CD4-positive, CD25-positive, alpha-beta regulatory T cell (primary cell): ENCODE data around the gene MED13L. TPM values are rescaled to one million over a fixed set of nuclear protein-coding genes. Genes with fewer than 3 reads are reported as not detected.

Source experiments
- ATAC-seq, 2 donors: fragments of 150-1000 bp; cut with Tn5 transposase; one replicate each; pipeline ENCODE4 v1.10.0; 2021; ENCODE audit warnings: low read depth in 2 of 2, moderate number of reproducible peaks in 2 of 2, moderate library complexity in 1 of 2
- DNase-seq, 3 donors: peaks; one replicate each; pipeline versions ENCODE4 v3.0.0 to v3.0.0-alpha.2; 2012 to 2022; ENCODE audit warnings: mixed read lengths in 1 of 3
- H3K27ac ChIP-seq: one replicate; pipeline ENCODE4 v1.7.0; 2013; ENCODE audit warnings: mild to moderate bottlenecking, low read length; ENCODE audit not compliant: insufficient read depth, poor library complexity, severe bottlenecking
- H3K27me3 ChIP-seq: one replicate; pipeline ENCODE4 v1.7.0; 2013; ENCODE audit warnings: low read length; ENCODE audit not compliant: control insufficient read depth, insufficient read depth
- H3K36me3 ChIP-seq: one replicate; pipeline ENCODE4 v1.7.0; 2013; ENCODE audit warnings: mild to moderate bottlenecking, low read length, moderate library complexity; ENCODE audit not compliant: control insufficient read depth, insufficient read depth
- H3K4me1 ChIP-seq: 2 replicates; pipeline ENCODE4 v1.7.0; 2013; ENCODE audit warnings: mild to moderate bottlenecking, low read length; ENCODE audit not compliant: insufficient read depth, control insufficient read depth, poor library complexity, severe bottlenecking
- H3K4me3 ChIP-seq: one replicate; pipeline ENCODE4 v1.7.0; 2013; ENCODE audit warnings: low read depth, mild to moderate bottlenecking, low read length, moderate library complexity
- H3K9me3 ChIP-seq, 2 experiments: 1 replicate in 1 of 2; 2 replicates in 1 of 2; pipeline ENCODE4 v1.7.0; 2013; ENCODE audit warnings: low read length in 2 of 2, mild to moderate bottlenecking in 1 of 2, moderate library complexity in 1 of 2; ENCODE audit not compliant: control insufficient read depth in 2 of 2
- H3K27ac Mint-ChIP-seq, 3 donors: one replicate each; pipeline ENCODE4 v1.8.0; 2020 to 2022; ENCODE audit warnings: mild to moderate bottlenecking in 3 of 3, mixed read lengths in 3 of 3, moderate library complexity in 2 of 3
- H3K27me3 Mint-ChIP-seq: one replicate; pipeline ENCODE4 v1.8.0; 2022; ENCODE audit warnings: mild to moderate bottlenecking, mixed read lengths
- H3K36me3 Mint-ChIP-seq: one replicate; pipeline ENCODE4 v1.8.0; 2020; ENCODE audit warnings: mixed read lengths
- H3K4me1 Mint-ChIP-seq, 4 donors: one replicate each; pipeline ENCODE4 v1.8.0; 2020 to 2022; ENCODE audit warnings: mixed read lengths in 4 of 4, mild to moderate bottlenecking in 1 of 4
- H3K4me3 Mint-ChIP-seq, 4 donors: one replicate each; pipeline ENCODE4 v1.8.0; 2020 to 2022; ENCODE audit warnings: mild to moderate bottlenecking in 4 of 4, mixed read lengths in 4 of 4, moderate library complexity in 3 of 4
- H3K9me3 Mint-ChIP-seq, 7 donors: one replicate each; pipeline ENCODE4 v1.8.0; 2020 to 2022; ENCODE audit warnings: mixed read lengths in 7 of 7, mild to moderate bottlenecking in 3 of 7, moderate library complexity in 2 of 7
- polyA plus RNA-seq, 4 donors: library from polyadenylated mRNA; unstranded; fragments of 300-500 nt; fragmentation: Illumina TruSeq; gene quantifications; one replicate each; pipeline ENCODE4 v1.2.3, GENCODE V29; 2021
- total RNA-seq: library from RNA; stranded (reverse); gene quantifications from one replicate; pipeline ENCODE4 v1.2.3, GENCODE V29; 2022

Gene MED13L
- total and polyA plus RNA-seq, 5 donors from 2014 or later: 4.5 to 179 (median 7.0) TPM

- Histone ChIP-seq H3K9me3 (no peaks in the 10 kb centered on the region), H3K27ac (no peak overlapping the region), H3K4me1 (peaks cover 22% of the 10 kb centered on the region), H3K36me3 (no peaks in the 10 kb centered on the region), H3K4me3 (no peak overlapping the region), H3K27me3 (no peaks in the 10 kb centered on the region)
- DNase-seq (no peak), ATAC-seq (no peak)
- Mint-ChIP-seq H3K9me3 (no peaks in the 10 kb centered on the region), H3K36me3 (peaks cover 3% of the 10 kb centered on the region), H3K4me3 (no peak overlapping the region), H3K27ac (peak overlapping the region in 1 of 3 donors; percentile 72), H3K4me1 (peaks cover 53 to 79% (median 66%) of the 10 kb centered on the region in 4 donors), H3K27me3 (no peaks in the 10 kb centered on the region)
Measured at GRCh38 chr12:116215023-116215422, 62.5 kb downstream of the MED13L start.

GRCh38 chr12:116213885-116214527 lies 63.5 kb downstream of the MED13L start:
- H3K27me3 Mint-ChIP-seq: no peaks in the 10 kb centered on the region
- no peaks in the 10 kb centered on the region for H3K27me3 ChIP-seq
- no peak overlapping the region for H3K4me3 ChIP-seq
- H3K4me1 ChIP-seq: peaks cover 22% of the 10 kb centered on the region
- peaks cover 3% of the 10 kb centered on the region for H3K36me3 Mint-ChIP-seq
- no peaks in the 10 kb centered on the region for H3K9me3 ChIP-seq
- H3K9me3 Mint-ChIP-seq: no peaks in the 10 kb centered on the region
- H3K36me3 ChIP-seq: no peaks in the 10 kb centered on the region
- no peak overlapping the region for H3K27ac Mint-ChIP-seq
- H3K4me1 Mint-ChIP-seq: peaks cover 60 to 87% (median 71%) of the 10 kb centered on the region in 4 donors
- ATAC-seq: peak in 1 of 2 donors; percentile 64
- H3K27ac ChIP-seq: no peak overlapping the region
- no peak for DNase-seq
- no peak overlapping the region for H3K4me3 Mint-ChIP-seq

- Mint-ChIP-seq H3K36me3 (peaks cover 2% of the 10 kb centered on the region), H3K4me1 (peaks cover 59 to 84% (median 68%) of the 10 kb centered on the region in 4 donors), H3K9me3 (no peaks in the 10 kb centered on the region), H3K27me3 (no peaks in the 10 kb centered on the region), H3K4me3 (no peak overlapping the region), H3K27ac (peak overlapping the region in 1 of 3 donors; percentile 13)
- ATAC-seq: no peak
- no peaks in the 10 kb centered on the region for H3K27me3 ChIP-seq
- DNase-seq: no peak
- no peak overlapping the region for H3K27ac ChIP-seq
- H3K4me1 ChIP-seq: peaks cover 22% of the 10 kb centered on the region
- no peaks in the 10 kb centered on the region for H3K36me3 ChIP-seq
- no peaks in the 10 kb centered on the region for H3K9me3 ChIP-seq
- no peak overlapping the region for H3K4me3 ChIP-seq
Measured at GRCh38 chr12:116213014-116213413, 64.5 kb downstream of the MED13L start.

GRCh38 chr12:116210762-116211161 lies 66.7 kb downstream of the MED13L start:
- no peak overlapping the region for H3K4me3 ChIP-seq
- peak overlapping the region in 1 of 3 donors; percentile 18 for H3K27ac Mint-ChIP-seq

GRCh38 chr12:116210131-116210530 lies 67.4 kb downstream of the MED13L start:
- no peaks in the 10 kb centered on the region for H3K9me3 ChIP-seq
- no peaks in the 10 kb centered on the region for H3K27me3 Mint-ChIP-seq
- no peak overlapping the region for H3K27ac Mint-ChIP-seq
- no peaks in the 10 kb centered on the region for H3K27me3 ChIP-seq
- H3K4me1 Mint-ChIP-seq: peaks cover 43 to 76% (median 58%) of the 10 kb centered on the region in 4 donors
- H3K4me3 Mint-ChIP-seq: peak overlapping the region in 1 of 4 donors; percentile 7
- DNase-seq (no peak), ATAC-seq (no peak)
- no peaks in the 10 kb centered on the region for H3K9me3 Mint-ChIP-seq
- H3K36me3 Mint-ChIP-seq: peaks cover under 1% of the 10 kb centered on the region
- H3K4me3 ChIP-seq: no peak overlapping the region
- H3K36me3 ChIP-seq: no peaks in the 10 kb centered on the region
- no peak overlapping the region for H3K27ac ChIP-seq
- H3K4me1 ChIP-seq: peaks cover 19% of the 10 kb centered on the region

More at GRCh38 chr12:116210762-116211161, 66.7 kb downstream of the MED13L start:
- Mint-ChIP-seq H3K27me3 (no peaks in the 10 kb centered on the region), H3K4me3 (peak overlapping the region in 2 of 4 donors; percentile 2 to 74), H3K4me1 (peaks cover 48 to 79% (median 61%) of the 10 kb centered on the region in 4 donors), H3K9me3 (no peaks in the 10 kb centered on the region), H3K36me3 (no peaks in the 10 kb centered on the region)
- H3K36me3 ChIP-seq: no peaks in the 10 kb centered on the region
- no peaks in the 10 kb centered on the region for H3K27me3 ChIP-seq
- H3K27ac ChIP-seq: no peak overlapping the region
- no peak for DNase-seq
- peaks cover 19% of the 10 kb centered on the region for H3K4me1 ChIP-seq
- no peak for ATAC-seq
- no peaks in the 10 kb centered on the region for H3K9me3 ChIP-seq

GRCh38 chr12:116209503-116209902 lies 68.0 kb downstream of the MED13L start:
- Histone ChIP-seq H3K9me3 (no peaks in the 10 kb centered on the region), H3K4me1 (peaks cover 19% of the 10 kb centered on the region), H3K36me3 (no peaks in the 10 kb centered on the region), H3K27me3 (no peaks in the 10 kb centered on the region), H3K27ac (no peak overlapping the region), H3K4me3 (no peak overlapping the region)
- peaks cover 6% of the 10 kb centered on the region for H3K36me3 Mint-ChIP-seq
- H3K4me1 Mint-ChIP-seq: peaks cover 43 to 74% (median 56%) of the 10 kb centered on the region in 4 donors
- ATAC-seq: no peak
- no peaks in the 10 kb centered on the region for H3K9me3 Mint-ChIP-seq
- peak overlapping the region in 1 of 4 donors; percentile 7 for H3K4me3 Mint-ChIP-seq
- no peak for DNase-seq
- H3K27me3 Mint-ChIP-seq: no peaks in the 10 kb centered on the region
- H3K27ac Mint-ChIP-seq: peak overlapping the region in 1 of 3 donors; percentile 17

GRCh38 chr12:116207274-116207673 lies 70.2 kb downstream of the MED13L start:
- Mint-ChIP-seq H3K27ac (no peak overlapping the region), H3K4me3 (no peak overlapping the region), H3K4me1 (peaks cover 47 to 68% (median 51%) of the 10 kb centered on the region in 4 donors), H3K27me3 (no peaks in the 10 kb centered on the region), H3K9me3 (no peaks in the 10 kb centered on the region), H3K36me3 (peaks cover 10% of the 10 kb centered on the region)
- Histone ChIP-seq H3K9me3 (no peaks in the 10 kb centered on the region), H3K27ac (no peak overlapping the region), H3K4me3 (no peak overlapping the region), H3K4me1 (peaks cover 9% of the 10 kb centered on the region), H3K36me3 (no peaks in the 10 kb centered on the region), H3K27me3 (no peaks in the 10 kb centered on the region)
- DNase-seq: no peak
- ATAC-seq: no peak

GRCh38 chr12:116206828-116207227 lies 70.7 kb downstream of the MED13L start:
- H3K9me3 Mint-ChIP-seq: no peaks in the 10 kb centered on the region

More at GRCh38 chr12:116206828-116207227, 70.7 kb downstream of the MED13L start:
- Histone ChIP-seq H3K4me3 (no peak overlapping the region), H3K9me3 (no peaks in the 10 kb centered on the region), H3K36me3 (no peaks in the 10 kb centered on the region), H3K27ac (no peak overlapping the region), H3K4me1 (peaks cover 6% of the 10 kb centered on the region), H3K27me3 (no peaks in the 10 kb centered on the region)
- peak overlapping the region in 1 of 4 donors; percentile 2 for H3K4me3 Mint-ChIP-seq
- H3K27ac Mint-ChIP-seq: no peak overlapping the region
- ATAC-seq (no peak), DNase-seq (no peak)
- peaks cover 10% of the 10 kb centered on the region for H3K36me3 Mint-ChIP-seq
- H3K4me1 Mint-ChIP-seq: peaks cover 47 to 72% (median 52%) of the 10 kb centered on the region in 4 donors
- no peaks in the 10 kb centered on the region for H3K27me3 Mint-ChIP-seq
